ENCODE measurements around the gene KCNK3. TPM values are rescaled to one million over a fixed set of nuclear protein-coding genes. Genes with fewer than 3 reads are reported as not detected.

KCNK3 gene
- total and polyA plus RNA-seq, 10 of the 15 experiments (the other 5 are each of a cell fraction or from before 2014, with no cell fraction given), result 0.13 TPM; not detected in 9

- Histone ChIP-seq H3K27ac (ENCODE audit: control insufficient read depth, insufficient read depth) (no peak overlapping the region), H3K36me3 (ENCODE audit: control insufficient read depth in 2 of 2, insufficient read depth in 2 of 2, low read length in 1 of 2) (no peaks in the 10 kb centered on the region), H4K20me1 (ENCODE audit: control insufficient read depth, insufficient read depth) (no peaks in the 10 kb centered on the region), H3K79me2 (ENCODE audit: control insufficient read depth, insufficient read depth, low read length) (no peaks in the 10 kb centered on the region), H3K4me3 (no peak overlapping the region), H3K9me3 (replicated peaks; ENCODE audit: control insufficient read depth, insufficient read depth, low read length) (no peaks in the 10 kb centered on the region), H3K9ac (ENCODE audit: control insufficient read depth, insufficient read depth, low read length) (no peak overlapping the region), H2AFZ (ENCODE audit: control insufficient read depth, low read depth, low read length) (no peak overlapping the region), H3K4me1 (ENCODE audit: control insufficient read depth, insufficient read depth, low read length) (no peaks in the 10 kb centered on the region), H3K27me3 (replicated peaks in 1 of 2; ENCODE audit: control insufficient read depth in 2 of 2, insufficient read depth in 2 of 2, low read length in 1 of 2) (peaks cover 3 to 17% of the 10 kb centered on the region in 2 experiments; a peak in 3 of 4 replicates), H3K4me2 (ENCODE audit: control insufficient read depth, insufficient read depth) (no peak overlapping the region)
- RAD21 ChIA-PET (ENCODE audit: unreplicated experiment), result no interaction called here
- in situ Hi-C loops (cut with MboI) (no loop called here), intact Hi-C loops (cut with micrococcal nuclease; ENCODE audit: unreplicated experiment) (no loop called here)
- no peak for DNase-seq (ENCODE audit: low read depth, low spot score)
- CTCF ChIA-PET, result no interaction called here
- BruUV-seq (replicated peaks), result no TSS peak
- POLR2A ChIA-PET, result no interaction called here
- WGBS (ENCODE audit: insufficient coverage, insufficient replicate concordance, low lambda C conversion rate, missing lambda C conversion rate), result 18% methylated on average over 46 of the region's 83 CpGs
- no peak for TF ChIP-seq MAX (IDR thresholded peaks at IDR 0.05; ENCODE audit: low read depth, low read length)
- no peak for TF ChIP-seq STAT1 (conservative IDR thresholded peaks at IDR 0.05)
- TF ChIP-seq NFXL1 (IDR thresholded peaks at IDR 0.05; ENCODE audit: borderline replicate concordance), result no peak
- TF ChIP-seq SUZ12 (IDR thresholded peaks at IDR 0.05; ENCODE audit: unreplicated experiment), result peak; percentile 55
- TF ChIP-seq ZBTB11 (CRISPR knock-in tag; IDR thresholded peaks at IDR 0.05), result no peak
- FAIRE-seq, result no peak
- SMC1A ChIA-PET (ENCODE audit: uncharacterized antibody, unreplicated experiment), result no interaction called here
- ATAC-seq, result no peak
These were observed 651 bp downstream of the KCNK3 start for GRCh38 chr2:26692897-26693849.
